NCI-H748 (cell line): ENCODE results near the gene DOCK3.
A peak's percentile ranks its signal among the peaks of the same experiment; 100 is the strongest.
"Not testable (repeated sequence)": the region's sequence is repeated elsewhere in the genome, so short reads cannot be mapped to it uniquely, and the experiment has no call there.

Experiments
- DNase-seq: peaks from one replicate; lab custom pipeline; 2025; ENCODE audit not compliant: unreplicated experiment; lab: John Stamatoyannopoulos, UW

The DOCK3 gene

GRCh38 chr3:50651920-50652529, 22.7 kb upstream of the DOCK3 start:
- DNase-seq, result no peak

GRCh38 chr3:50652709-50653108, 22.0 kb upstream of the DOCK3 start:
- DNase-seq, result peak; percentile 5

GRCh38 chr3:50653937-50654595, 20.7 kb upstream of the DOCK3 start:
- no peak for DNase-seq

- no peak for DNase-seq
Observed at GRCh38 chr3:50655009-50655830, 19.5 kb upstream of the DOCK3 start.

- no peak for DNase-seq
Observed at GRCh38 chr3:50656417-50657195, 18.1 kb upstream of the DOCK3 start.

GRCh38 chr3:50657407-50657806, 17.3 kb upstream of the DOCK3 start:
- DNase-seq, result no peak

GRCh38 chr3:50657816-50658215, 16.9 kb upstream of the DOCK3 start:
- no peak for DNase-seq

GRCh38 chr3:50658416-50658815, 16.3 kb upstream of the DOCK3 start:
- DNase-seq, result no peak

- DNase-seq, result no peak
Observed at GRCh38 chr3:50658831-50659230, 15.9 kb upstream of the DOCK3 start.

GRCh38 chr3:50660386-50660785, 14.3 kb upstream of the DOCK3 start:
- no peak for DNase-seq

GRCh38 chr3:50661321-50661837, 13.3 kb upstream of the DOCK3 start:
- no peak for DNase-seq

- DNase-seq, result no peak
Observed at GRCh38 chr3:50662408-50662807, 12.3 kb upstream of the DOCK3 start.

- DNase-seq, result no peak
Observed at GRCh38 chr3:50665081-50665840, 9.5 kb upstream of the DOCK3 start.

GRCh38 chr3:50665841-50666115, 8.9 kb upstream of the DOCK3 start:
- not testable (repeated sequence) for DNase-seq

GRCh38 chr3:50666837-50667236, 7.9 kb upstream of the DOCK3 start:
- DNase-seq, result no peak

GRCh38 chr3:50671331-50671730, 3.4 kb upstream of the DOCK3 start:
- peak; percentile 3 for DNase-seq

GRCh38 chr3:50672656-50673055, 2.1 kb upstream of the DOCK3 start:
- no peak for DNase-seq

- no peak for DNase-seq
Observed at GRCh38 chr3:50673931-50674330, 796 bp upstream of the DOCK3 start.

- DNase-seq, result peak; percentile 54
Observed at GRCh38 chr3:50675179-50676030, 678 bp downstream of the DOCK3 start.
